HG03469 (cell line): ENCODE measurements around the gene SF3B2.
"Not testable (repeated sequence)": the region's sequence is repeated elsewhere in the genome, so short reads cannot be mapped to it uniquely, and the experiment has no call there.

ENCODE experiments used
- ATAC-seq: cut with Tn5 transposase; IDR thresholded peaks from one replicate; pipeline ENCODE4 v1.9.1; 2021; ENCODE audit warnings: mild to moderate bottlenecking, moderate library complexity, moderate number of reproducible peaks; ENCODE audit not compliant: unreplicated experiment

The SF3B2 gene

GRCh38 chr11:66072518-66072917, 20.4 kb downstream of the SF3B2 start:
- no peak for ATAC-seq

GRCh38 chr11:66073669-66074068, 21.5 kb downstream of the SF3B2 start:
- ATAC-seq, result no peak

- ATAC-seq, result no peak
These were observed 23.1 kb downstream of the SF3B2 start for GRCh38 chr11:66075273-66075672.

- no peak for ATAC-seq
These were observed 24.4 kb downstream of the SF3B2 start for GRCh38 chr11:66076561-66076960.

GRCh38 chr11:66077927-66078326, 25.8 kb downstream of the SF3B2 start:
- ATAC-seq, result no peak

- not testable (repeated sequence) for ATAC-seq
These were observed 26.8 kb downstream of the SF3B2 start for GRCh38 chr11:66078949-66079348.

- ATAC-seq, result no peak
These were observed 28.1 kb downstream of the SF3B2 start for GRCh38 chr11:66080055-66080817.

GRCh38 chr11:66081505-66081904, 29.3 kb downstream of the SF3B2 start:
- no peak for ATAC-seq

- ATAC-seq, result no peak
These were observed 31.0 kb downstream of the SF3B2 start for GRCh38 chr11:66082946-66083698.

GRCh38 chr11:66083767-66084166, 31.6 kb downstream of the SF3B2 start:
- no peak for ATAC-seq

GRCh38 chr11:66084821-66085475, 32.8 kb downstream of the SF3B2 start:
- ATAC-seq, result no peak

GRCh38 chr11:66087148-66087908, 35.2 kb downstream of the SF3B2 start:
- no peak for ATAC-seq

- ATAC-seq, result no peak
These were observed 36.9 kb downstream of the SF3B2 start for GRCh38 chr11:66089067-66089466.

GRCh38 chr11:66090288-66090687, 38.1 kb downstream of the SF3B2 start:
- ATAC-seq, result no peak

- not testable (repeated sequence) for ATAC-seq
These were observed 40.0 kb downstream of the SF3B2 start for GRCh38 chr11:66092125-66092524.

- not testable (repeated sequence) for ATAC-seq
These were observed 47.6 kb downstream of the SF3B2 start for GRCh38 chr11:66099746-66100145.

GRCh38 chr11:66100272-66101065, 48.3 kb downstream of the SF3B2 start:
- no peak for ATAC-seq

- ATAC-seq, result no peak
These were observed 48.9 kb downstream of the SF3B2 start for GRCh38 chr11:66101066-66101464.

- ATAC-seq, result no peak
These were observed 52.0 kb downstream of the SF3B2 start for GRCh38 chr11:66104057-66104638.
